Measurements from ENCODE around the gene TSEN2.

DNA sequence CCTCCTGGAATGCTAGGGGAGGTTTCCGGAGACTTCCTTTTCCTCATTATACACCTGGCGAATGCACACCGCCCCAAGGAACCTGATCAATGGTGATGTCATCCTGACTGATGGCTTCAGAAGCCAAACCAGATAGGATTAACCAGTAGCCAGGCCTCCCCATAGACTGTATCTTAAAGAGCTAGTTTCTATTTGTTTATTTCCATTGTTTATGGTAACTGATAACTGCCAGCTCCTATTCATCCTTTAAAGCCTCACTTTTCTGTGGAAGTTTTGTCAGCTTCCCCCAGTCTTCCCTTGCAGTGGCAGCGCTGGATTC, 61.2 kb downstream of the TSEN2 start, which contains the start of gene MKRN2OS:
- TF ChIP-seq, protein P1, sequence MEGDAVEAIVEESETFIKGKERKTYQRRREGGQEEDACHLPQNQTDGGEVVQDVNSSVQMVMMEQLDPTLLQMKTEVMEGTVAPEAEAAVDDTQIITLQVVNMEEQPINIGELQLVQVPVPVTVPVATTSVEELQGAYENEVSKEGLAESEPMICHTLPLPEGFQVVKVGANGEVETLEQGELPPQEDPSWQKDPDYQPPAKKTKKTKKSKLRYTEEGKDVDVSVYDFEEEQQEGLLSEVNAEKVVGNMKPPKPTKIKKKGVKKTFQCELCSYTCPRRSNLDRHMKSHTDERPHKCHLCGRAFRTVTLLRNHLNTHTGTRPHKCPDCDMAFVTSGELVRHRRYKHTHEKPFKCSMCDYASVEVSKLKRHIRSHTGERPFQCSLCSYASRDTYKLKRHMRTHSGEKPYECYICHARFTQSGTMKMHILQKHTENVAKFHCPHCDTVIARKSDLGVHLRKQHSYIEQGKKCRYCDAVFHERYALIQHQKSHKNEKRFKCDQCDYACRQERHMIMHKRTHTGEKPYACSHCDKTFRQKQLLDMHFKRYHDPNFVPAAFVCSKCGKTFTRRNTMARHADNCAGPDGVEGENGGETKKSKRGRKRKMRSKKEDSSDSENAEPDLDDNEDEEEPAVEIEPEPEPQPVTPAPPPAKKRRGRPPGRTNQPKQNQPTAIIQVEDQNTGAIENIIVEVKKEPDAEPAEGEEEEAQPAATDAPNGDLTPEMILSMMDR (IDR thresholded peaks at IDR 0.05), result no peak
- TF ChIP-seq POLR2A (IDR thresholded peaks at IDR 0.05), result no peak
